ENCODE measurements around the gene ZNF536. TPM values are rescaled to one million over a fixed set of nuclear protein-coding genes. Genes with fewer than 3 reads are reported as not detected.

ZNF536 gene
- total and polyA plus RNA-seq, 2 of the 4 experiments (the other 2 are of a cell fraction): not detected

DNA sequence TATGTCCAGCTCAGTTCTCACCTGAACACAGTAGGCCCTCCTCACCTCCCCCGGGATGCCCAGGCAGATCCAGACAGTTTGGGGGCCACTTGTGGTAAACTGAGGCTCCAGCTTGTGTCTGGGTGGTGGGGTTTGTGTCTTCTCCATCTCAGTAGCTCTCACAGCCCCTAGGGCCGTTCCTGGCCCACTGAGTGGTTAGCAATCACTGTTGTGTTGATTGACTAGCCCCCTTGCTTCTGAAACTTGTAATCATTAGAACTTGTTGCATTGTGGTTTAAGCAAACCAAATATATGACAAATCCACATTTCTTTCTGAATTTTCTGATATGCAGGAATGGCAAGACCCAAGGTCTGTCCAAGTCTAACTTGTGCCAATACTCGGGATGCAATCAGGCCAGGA lies 13.9 kb upstream of the ZNF536 start:
- WGBS, 2 experiments (ENCODE audit: extremely low coverage in 2 of 2, insufficient read length in 1 of 2): no CpG with 5 or more reads among the region's 3 CpGs
- Histone ChIP-seq H3K36me3 (ENCODE audit: control insufficient read depth, insufficient read depth, low read length) (no peaks in the 10 kb centered on the region), H3K9me1 (ENCODE audit: insufficient read depth, low read length) (no peaks in the 10 kb centered on the region), H4K91ac (ENCODE audit: insufficient read depth, low read depth, low read length) (no peak overlapping the region), H2BK20ac (ENCODE audit: low read depth, low read length) (no peak overlapping the region), H3K14ac (replicated peaks; ENCODE audit: low read depth, low read length) (no peak overlapping the region), H3K27me3 (ENCODE audit: control insufficient read depth, insufficient read depth, low read length) (no peaks in the 10 kb centered on the region), H2BK120ac (ENCODE audit: low read depth, low read length) (no peak overlapping the region), H4K5ac (ENCODE audit: low read depth, low read length) (no peak overlapping the region), H2AK5ac (ENCODE audit: low read depth, low read length) (no peak overlapping the region), H3K23ac (ENCODE audit: low read depth, low read length) (no peak overlapping the region), H3K9me3 (ENCODE audit: control insufficient read depth, insufficient read depth, low read length) (peaks cover 37% of the 10 kb centered on the region; the same call in 1 of the 2 replicates), H2AK9ac (replicated peaks; ENCODE audit: low read depth, low read length, poor library complexity) (no peak overlapping the region), H3K9ac (ENCODE audit: low read depth, low read length) (no peak overlapping the region), H3K27ac (ENCODE audit: insufficient read depth, low read length) (no peak overlapping the region), H2BK5ac (ENCODE audit: low read depth, low read length, poor library complexity, severe bottlenecking) (no peak overlapping the region), H3K18ac (ENCODE audit: low read depth, low read length) (no peak overlapping the region), H3K56ac (ENCODE audit: extremely low read depth, insufficient read depth, low read length) (no peak overlapping the region), H3K4ac (ENCODE audit: low read depth, low read length) (no peak overlapping the region), H3K4me2 (ENCODE audit: low read depth, low read length) (no peak overlapping the region), H4K20me1 (ENCODE audit: insufficient read depth, low read length) (no peaks in the 10 kb centered on the region), H3K4me3 (ENCODE audit: insufficient read depth, low read depth, low read length) (no peak overlapping the region), H3K79me1 (ENCODE audit: low read depth in 1 of 2, low read length in 2 of 2) (no peaks in the 10 kb centered on the region), H2AFZ (replicated peaks; ENCODE audit: low read length, poor library complexity) (no peak overlapping the region), H3K4me1 (ENCODE audit: control insufficient read depth, insufficient read depth, low read length) (no peaks in the 10 kb centered on the region), H4K8ac (ENCODE audit: low read depth in 2 of 2, low read length in 2 of 2) (no peak overlapping the region), H2BK15ac (ENCODE audit: low read depth, low read length) (no peak overlapping the region)
- TF ChIP-seq FOS (IDR thresholded peaks at IDR 0.05; ENCODE audit: low read depth, low read length): no peak
- TF ChIP-seq SMC3 (IDR thresholded peaks at IDR 0.05; ENCODE audit: low read depth, low read length): no peak
- TF ChIP-seq RFX5 (IDR thresholded peaks at IDR 0.05; ENCODE audit: low read depth, low read length): no peak
- no peak for TF ChIP-seq POLR2A (IDR thresholded peaks at IDR 0.05; ENCODE audit: low read depth, low read length)
- no peak for TF ChIP-seq RAD21 (IDR thresholded peaks at IDR 0.05; ENCODE audit: low read length)
- no peak for TF ChIP-seq MXI1 (IDR thresholded peaks at IDR 0.05; ENCODE audit: borderline replicate concordance, low read depth, low read length)
- TF ChIP-seq CHD1 (IDR thresholded peaks at IDR 0.05; ENCODE audit: low read depth, low read length): no peak
- TF ChIP-seq, protein P1, sequence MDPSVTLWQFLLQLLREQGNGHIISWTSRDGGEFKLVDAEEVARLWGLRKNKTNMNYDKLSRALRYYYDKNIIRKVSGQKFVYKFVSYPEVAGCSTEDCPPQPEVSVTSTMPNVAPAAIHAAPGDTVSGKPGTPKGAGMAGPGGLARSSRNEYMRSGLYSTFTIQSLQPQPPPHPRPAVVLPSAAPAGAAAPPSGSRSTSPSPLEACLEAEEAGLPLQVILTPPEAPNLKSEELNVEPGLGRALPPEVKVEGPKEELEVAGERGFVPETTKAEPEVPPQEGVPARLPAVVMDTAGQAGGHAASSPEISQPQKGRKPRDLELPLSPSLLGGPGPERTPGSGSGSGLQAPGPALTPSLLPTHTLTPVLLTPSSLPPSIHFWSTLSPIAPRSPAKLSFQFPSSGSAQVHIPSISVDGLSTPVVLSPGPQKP (IDR thresholded peaks at IDR 0.05; ENCODE audit: borderline replicate concordance, low read depth, low read length): no peak
- no peak for TF ChIP-seq MAFK (IDR thresholded peaks at IDR 0.05; ENCODE audit: low read depth, low read length)
- no peak for TF ChIP-seq RCOR1 (IDR thresholded peaks at IDR 0.05; ENCODE audit: insufficient replicate concordance, low read length)
- no peak for TF ChIP-seq CEBPB (IDR thresholded peaks at IDR 0.05; ENCODE audit: low read depth, low read length)
- no peak for TF ChIP-seq BHLHE40 (IDR thresholded peaks at IDR 0.05; ENCODE audit: low read depth, low read length)
- ChIA-PET CTCF (no interaction called here), POLR2A (ENCODE audit: unreplicated experiment) (no interaction called here)
- DNase-seq (no peak), ATAC-seq (ENCODE audit: low read depth) (no peak)
- in situ Hi-C loops (cut with MboI; ENCODE audit: low sequenced_read_pairs) (no loop called here), dilution Hi-C loops (cut with HindIII; ENCODE audit: low sequenced_read_pairs, unreplicated experiment) (no loop called here), intact Hi-C loops (cut with micrococcal nuclease) (no loop called here)
- BruUV-seq (replicated peaks): no TSS peak

Measured in IMR-90 (cell line).